SK-N-SH (cell line): Measurements from ENCODE around the gene VPS4B. TPM values are rescaled to one million over a fixed set of nuclear protein-coding genes. Genes with fewer than 3 reads are reported as not detected.

ENCODE experiments used
- CTCF ChIA-PET: fragments of 300-600, 350-600 bp; formaldehyde crosslinking; extraction: SDS; loops from one replicate; lab custom pipeline; 2021; lab: Yijun Ruan, JAX
- POLR2A ChIA-PET: fragments of 350-600 bp; sonication (Branson Sonifier 250); formaldehyde crosslinking; extraction: SDS; loops from one replicate; lab custom pipeline; 2020; ENCODE audit warnings: antibody characterized with exemption, inconsistent platforms; lab: Yijun Ruan, JAX
- DNase-seq: peaks from one replicate; pipeline ENCODE4 v3.0.0; 2012
- H2AFZ ChIP-seq: fragments of 200-600 bp; sonication (generic); 2 replicates; pipeline ENCODE4 v1.8.1; 2016; ENCODE audit warnings: antibody characterized with exemption, mild to moderate bottlenecking, low read depth
- H3F3A ChIP-seq: fragments of 200-600 bp; sonication (generic); replicated peaks from 2 replicates; pipeline ENCODE3; 2016; ENCODE audit warnings: antibody characterized with exemption, mild to moderate bottlenecking; ENCODE audit not compliant: insufficient read depth
- H3K27ac ChIP-seq, 2 experiments: fragments of 200-500 bp in 1 of 2; fragments of 200-600 bp in 1 of 2; sonication (Bioruptor generic) in 1 of 2; sonication (generic), shearing (Covaris generic) in 1 of 2; 2 replicates each; pipeline versions ENCODE4 v1.5.1 to v1.6.1; 2014 to 2016; ENCODE audit warnings: low read depth in 2 of 2, inconsistent platforms in 1 of 2, low read length in 1 of 2, mild to moderate bottlenecking in 1 of 2, mixed read lengths in 1 of 2
- H3K27me3 ChIP-seq: fragments of 200-600 bp; sonication (generic), shearing (Covaris generic); 2 replicates; pipeline ENCODE4 v1.6.1; 2016; ENCODE audit warnings: mixed run types; ENCODE audit not compliant: insufficient read depth
- H3K36me3 ChIP-seq, 2 experiments: fragments of 200-500 bp in 1 of 2; fragments of 200-600 bp in 1 of 2; sonication (Bioruptor generic) in 1 of 2; sonication (generic) in 1 of 2; replicated peaks in 1 of 2; 2 replicates each; pipeline versions ENCODE3 to v1.5.1; 2014 to 2016; ENCODE audit warnings: low read length in 1 of 2, mild to moderate bottlenecking in 1 of 2; ENCODE audit not compliant: insufficient read depth in 2 of 2, control insufficient read depth in 1 of 2
- H3K4me1 ChIP-seq, 2 experiments: fragments of 200-500 bp in 1 of 2; fragments of 200-600 bp in 1 of 2; sonication (Bioruptor generic) in 1 of 2; sonication (generic), shearing (Covaris generic) in 1 of 2; 2 replicates each; pipeline versions ENCODE4 v1.5.1 to v1.6.1; 2014 to 2016; ENCODE audit warnings: low read depth in 1 of 2, low read length in 1 of 2, mixed run types in 1 of 2; ENCODE audit not compliant: insufficient read depth in 2 of 2, control insufficient read depth in 1 of 2
- H3K4me2 ChIP-seq: fragments of 200-600 bp; sonication (generic), shearing (Covaris generic); 2 replicates; pipeline ENCODE4 v1.6.1; 2017; ENCODE audit warnings: mixed run types
- H3K4me3 ChIP-seq, 2 experiments: fragments of 200-500 bp in 1 of 2; fragments of 200-600 bp in 1 of 2; sonication (Bioruptor generic) in 1 of 2; sonication (generic), shearing (Covaris generic) in 1 of 2; 2 replicates each; pipeline versions ENCODE4 v1.5.1 to v1.8.1; 2014 to 2016; ENCODE audit warnings: low read depth in 2 of 2, inconsistent platforms in 1 of 2, low read length in 1 of 2, mild to moderate bottlenecking in 1 of 2, mixed read lengths in 1 of 2, moderate library complexity in 1 of 2
- H3K79me2 ChIP-seq: fragments of 200-600 bp; sonication (generic); 2 replicates; pipeline ENCODE4 v1.8.1; 2017; ENCODE audit warnings: mild to moderate bottlenecking; ENCODE audit not compliant: insufficient read depth
- H3K9ac ChIP-seq: fragments of 200-600 bp; sonication (generic); 2 replicates; pipeline ENCODE4 v1.6.1; 2017; ENCODE audit warnings: mixed run types
- H3K9me2 ChIP-seq: fragments of 200-600 bp; sonication (generic); 2 replicates; pipeline ENCODE4 v1.6.1; 2017; ENCODE audit warnings: mixed run types
- H3K9me3 ChIP-seq: fragments of 200-600 bp; sonication (generic); 2 replicates; pipeline ENCODE4 v1.6.1; 2017; ENCODE audit warnings: mixed run types, mild to moderate bottlenecking, moderate library complexity
- H4K20me1 ChIP-seq: fragments of 200-600 bp; sonication (generic); 2 replicates; pipeline ENCODE4 v1.6.1; 2017; ENCODE audit warnings: mild to moderate bottlenecking, mixed run types; ENCODE audit not compliant: insufficient read depth
- CHD2 ChIP-seq: fragments of 150-350 bp; IDR thresholded peaks from 2 replicates; pipeline ENCODE4 v1.6.1; 2018; ENCODE audit warnings: low read length; ENCODE audit not compliant: partially characterized antibody
- FOSL2 ChIP-seq: IDR thresholded peaks from 2 replicates; pipeline ENCODE4 v1.4.0; 2012; ENCODE audit warnings: low read depth, mild to moderate bottlenecking, moderate library complexity, borderline replicate concordance
- GABPA ChIP-seq: IDR thresholded peaks from 2 replicates; pipeline ENCODE4 v1.4.0; 2012; ENCODE audit warnings: low read depth, mild to moderate bottlenecking
- JUND ChIP-seq: IDR thresholded peaks from 2 replicates; pipeline ENCODE4 v1.4.0; 2012
- MEF2A ChIP-seq: IDR thresholded peaks from 2 replicates; pipeline ENCODE4 v1.4.0; 2012; ENCODE audit warnings: low read depth, borderline replicate concordance
- NFIC ChIP-seq: IDR thresholded peaks from 2 replicates; pipeline ENCODE4 v1.4.0; 2012; ENCODE audit warnings: borderline replicate concordance
- NRF1 ChIP-seq: IDR thresholded peaks from 2 replicates; pipeline ENCODE4 v1.6.1; 2012; ENCODE audit warnings: low read depth, mild to moderate bottlenecking, low read length
- POLR2AphosphoS5 ChIP-seq: IDR thresholded peaks from 2 replicates; pipeline ENCODE4 v1.6.1; 2012; ENCODE audit warnings: low read depth, low read length
- RAD21 ChIP-seq: IDR thresholded peaks from 2 replicates; pipeline ENCODE4 v1.6.1; 2012; ENCODE audit warnings: mild to moderate bottlenecking, low read length
- TAF1 ChIP-seq: IDR thresholded peaks from 2 replicates; pipeline ENCODE4 v1.6.1; 2012; ENCODE audit warnings: low read depth, mild to moderate bottlenecking, low read length, moderate library complexity, borderline replicate concordance
- TEAD4 ChIP-seq: IDR thresholded peaks from 2 replicates; pipeline ENCODE4 v1.4.0; 2012; ENCODE audit warnings: mild to moderate bottlenecking, borderline replicate concordance; ENCODE audit not compliant: insufficient read depth
- USF1 ChIP-seq: IDR thresholded peaks from 2 replicates; pipeline ENCODE4 v1.4.0; 2012; ENCODE audit warnings: low read depth, borderline replicate concordance
- USF2 ChIP-seq: fragments of 150-350 bp; IDR thresholded peaks from 2 replicates; pipeline ENCODE4 v1.6.1; 2017; ENCODE audit warnings: antibody characterized with exemption, low read length, low read depth, borderline replicate concordance
- ZBTB33 ChIP-seq: IDR thresholded peaks from 2 replicates; pipeline ENCODE4 v1.4.0; 2012; ENCODE audit warnings: low read depth, borderline replicate concordance
- WGBS: methylation state at CpG from one replicate; pipeline ENCODE4 v1.1.6; 2017; ENCODE audit warnings: low lambda C conversion rate; 5-methylcytosine and 5-hydroxymethylcytosine counted together
- polyA plus RNA-seq, 3 experiments: library from polyadenylated mRNA; depleted of rRNA; stranded (reverse); fragments of >200 nt; gene quantifications; 2 replicates each; pipeline ENCODE4 v1.2.3, GENCODE V29; 2012
- TF ChIP-seq, protein P1 (sequence below): fragments of 150-350 bp; IDR thresholded peaks from 2 replicates; pipeline ENCODE4 v1.6.1; 2016; ENCODE audit warnings: mild to moderate bottlenecking, low read depth, low read length

The VPS4B gene
- polyA plus RNA-seq, 1 of the 3 experiments (the other 2 are of a cell fraction), result 15.0 TPM

DNA sequence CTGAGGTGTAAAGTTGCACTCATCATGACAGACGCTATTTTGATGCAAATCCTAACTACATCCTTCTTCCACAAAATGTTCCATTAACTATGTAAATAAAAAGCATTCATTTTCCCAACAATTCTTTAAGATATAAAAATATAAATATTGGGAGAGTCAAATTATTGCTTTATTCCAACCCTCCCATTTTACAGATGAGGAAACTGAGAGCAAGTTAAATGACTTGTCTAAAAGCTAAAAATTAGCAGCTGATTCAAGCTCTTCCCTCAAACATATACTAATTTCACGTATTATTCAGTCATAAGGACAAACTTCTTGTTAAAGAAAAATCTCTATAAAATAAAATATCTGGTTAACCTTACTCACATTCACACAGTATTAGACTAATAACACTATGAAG is 72.0 kb downstream of the VPS4B start (continued):
- no peak for TF ChIP-seq ZBTB33
- no peak for TF ChIP-seq RAD21

DNA sequence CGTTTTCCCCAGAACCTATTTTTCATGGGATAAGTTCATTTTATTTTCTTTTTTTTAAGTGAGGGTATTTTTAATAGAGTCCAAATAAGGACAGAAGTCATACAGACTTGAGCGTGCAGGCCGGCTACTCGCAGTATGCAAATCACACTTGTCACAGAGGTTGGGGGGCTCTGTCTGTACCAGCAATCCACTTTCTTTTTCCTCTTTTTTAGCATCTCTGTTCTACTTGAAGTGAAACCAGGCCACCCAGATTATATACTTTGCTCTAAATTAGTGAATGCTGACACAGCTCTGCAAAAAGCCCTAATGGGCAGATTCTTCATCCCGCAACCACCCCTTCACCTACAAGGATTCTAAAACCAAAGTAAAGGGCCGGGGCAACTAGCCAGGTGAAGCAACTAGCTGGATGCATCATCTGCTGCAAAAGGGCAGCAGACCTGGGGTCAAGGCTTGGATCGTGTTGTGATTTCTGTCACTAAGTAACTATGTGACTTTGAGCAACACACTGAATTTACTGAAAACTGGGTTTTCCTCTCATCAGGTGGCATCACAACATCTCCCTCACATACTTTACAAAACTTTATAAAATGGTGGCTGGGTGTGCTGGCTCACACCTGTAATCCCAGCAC is 73.7 kb downstream of the VPS4B start:
- Histone ChIP-seq H3K4me2 (no peak overlapping the region), H3K4me3 (no peak overlapping the region), H3F3A (peaks cover 3% of the 10 kb centered on the region), H3K27me3 (no peaks in the 10 kb centered on the region), H3K9me3 (no peaks in the 10 kb centered on the region), H3K79me2 (no peaks in the 10 kb centered on the region; the same call in 1 of the 2 replicates), H3K27ac (no peak overlapping the region), H3K9me2 (no peaks in the 10 kb centered on the region), H3K9ac (no peak overlapping the region), H3K4me1 (peaks cover 0 to 7% of the 10 kb centered on the region in 2 experiments; a peak in 1 of 4 replicates), H2AFZ (no peak overlapping the region), H3K36me3 (peaks cover 53 to 65% of the 10 kb centered on the region in 2 experiments), H4K20me1 (no peaks in the 10 kb centered on the region)
- ChIA-PET POLR2A (interaction anchor here (0.7 kb wide), 1 partner anchor 15 kb away, joined by 3 read pairs; no protein-coding TSS in a partner anchor), CTCF (interaction anchor here (0.6 to 4.9 kb wide), 4 partner anchors 8 to 762 kb away, joined by 3 to 34 read pairs (median 3); no protein-coding TSS in a partner anchor)
- DNase-seq, result no peak
- TF ChIP-seq USF1 (no peak), TAF1 (no peak), NFIC (no peak), TEAD4 (no peak), JUND (no peak), MEF2A (no peak), USF2 (no peak), ZBTB33 (no peak), CHD2 (no peak), NRF1 (no peak), FOSL2 (no peak), GABPA (no peak), POLR2AphosphoS5 (no peak)
- TF ChIP-seq, protein P1, sequence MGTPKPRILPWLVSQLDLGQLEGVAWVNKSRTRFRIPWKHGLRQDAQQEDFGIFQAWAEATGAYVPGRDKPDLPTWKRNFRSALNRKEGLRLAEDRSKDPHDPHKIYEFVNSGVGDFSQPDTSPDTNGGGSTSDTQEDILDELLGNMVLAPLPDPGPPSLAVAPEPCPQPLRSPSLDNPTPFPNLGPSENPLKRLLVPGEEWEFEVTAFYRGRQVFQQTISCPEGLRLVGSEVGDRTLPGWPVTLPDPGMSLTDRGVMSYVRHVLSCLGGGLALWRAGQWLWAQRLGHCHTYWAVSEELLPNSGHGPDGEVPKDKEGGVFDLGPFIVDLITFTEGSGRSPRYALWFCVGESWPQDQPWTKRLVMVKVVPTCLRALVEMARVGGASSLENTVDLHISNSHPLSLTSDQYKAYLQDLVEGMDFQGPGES, result no peak
- 98% methylated on average over 7 of the region's 7 CpGs for WGBS
